HTR-8/SVneo (cell line): Measurements from ENCODE around the gene NRG3.
"Not testable (repeated sequence)": the region's sequence is repeated elsewhere in the genome, so short reads cannot be mapped to it uniquely, and the experiment has no call there.

Experiments
- DNase-seq: peaks from one replicate; pipeline ENCODE4 v3.0.0; 2011; ENCODE audit warnings: low spot score, mixed read lengths; ENCODE audit not compliant: insufficient read length
- FAIRE-seq: peaks from 2 replicates; lab custom pipeline; 2011; peaks lifted over from hg19 to GRCh38; lab: Jason Lieb, UNC

Gene NRG3

GRCh38 chr10:82986216-82986615 lies 1111.2 kb downstream of the NRG3 start:
- FAIRE-seq: no peak
- no peak for DNase-seq

- not testable (repeated sequence) for FAIRE-seq
Observed at GRCh38 chr10:83006479-83006878, 1131.5 kb downstream of the NRG3 start.

GRCh38 chr10:83007510-83007909 lies 1132.5 kb downstream of the NRG3 start:
- FAIRE-seq (no peak), DNase-seq (no peak)

More at GRCh38 chr10:83006479-83006878, 1131.5 kb downstream of the NRG3 start:
- DNase-seq: not testable (repeated sequence)

- no peak for FAIRE-seq
- peak; percentile 26 for DNase-seq
Observed at GRCh38 chr10:83012866-83013265, 1137.9 kb downstream of the NRG3 start.

- FAIRE-seq: no peak
- no peak for DNase-seq
Observed at GRCh38 chr10:83017076-83017867, 1142.3 kb downstream of the NRG3 start.

- FAIRE-seq: no peak
- no peak for DNase-seq
Observed at GRCh38 chr10:83023662-83024061, 1148.7 kb downstream of the NRG3 start.
